GM06990 (cell line): Measurements from ENCODE around the gene HS6ST3.

ENCODE experiments used
- DNase-seq: peaks from one replicate; pipeline ENCODE4 v3.0.0-alpha.2; 2011; ENCODE audit not compliant: insufficient read length; ENCODE audit errors: extremely low read depth
- H3K27me3 ChIP-seq: replicated peaks from 2 replicates; pipeline ENCODE4 v1.6.0; 2011; ENCODE audit warnings: low read length; ENCODE audit not compliant: control insufficient read depth, insufficient read depth
- H3K36me3 ChIP-seq: 2 replicates; pipeline ENCODE4 v1.5.1; 2011; ENCODE audit warnings: low read length; ENCODE audit not compliant: control insufficient read depth, insufficient read depth
- H3K4me3 ChIP-seq: replicated peaks from 2 replicates; pipeline ENCODE4 v1.5.1; 2011; ENCODE audit warnings: low read depth, mild to moderate bottlenecking, control low read depth, low read length
- TF ChIP-seq, protein P1 (sequence below): IDR thresholded peaks from 2 replicates; pipeline ENCODE4 v1.5.1; 2011; ENCODE audit warnings: low read length, control low read depth, mild to moderate bottlenecking, inconsistent platforms; ENCODE audit not compliant: insufficient read depth, poor library complexity, severe bottlenecking

Gene HS6ST3

DNA sequence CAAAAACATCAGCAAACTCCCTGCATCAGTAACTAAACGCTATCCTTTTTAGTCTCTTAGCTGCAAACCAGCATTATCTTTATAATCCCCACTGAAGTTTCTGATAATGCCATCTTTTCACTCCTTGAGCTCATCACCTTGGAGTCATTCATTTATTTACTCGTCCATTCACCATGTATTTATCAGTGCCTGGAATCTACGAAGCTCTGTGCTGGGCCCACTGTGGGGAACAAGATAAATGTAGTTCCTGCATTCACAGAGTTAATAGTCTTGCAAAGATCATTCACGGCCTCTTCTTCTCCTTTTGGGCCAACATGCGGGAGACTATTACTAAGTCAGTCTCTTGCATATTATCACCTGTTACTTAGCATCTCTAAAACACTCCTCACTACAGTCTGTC is 89.4 kb downstream of the HS6ST3 start:
- Histone ChIP-seq H3K36me3 (no peaks in the 10 kb centered on the region), H3K27me3 (no peaks in the 10 kb centered on the region), H3K4me3 (no peak overlapping the region)
- TF ChIP-seq, protein P1, sequence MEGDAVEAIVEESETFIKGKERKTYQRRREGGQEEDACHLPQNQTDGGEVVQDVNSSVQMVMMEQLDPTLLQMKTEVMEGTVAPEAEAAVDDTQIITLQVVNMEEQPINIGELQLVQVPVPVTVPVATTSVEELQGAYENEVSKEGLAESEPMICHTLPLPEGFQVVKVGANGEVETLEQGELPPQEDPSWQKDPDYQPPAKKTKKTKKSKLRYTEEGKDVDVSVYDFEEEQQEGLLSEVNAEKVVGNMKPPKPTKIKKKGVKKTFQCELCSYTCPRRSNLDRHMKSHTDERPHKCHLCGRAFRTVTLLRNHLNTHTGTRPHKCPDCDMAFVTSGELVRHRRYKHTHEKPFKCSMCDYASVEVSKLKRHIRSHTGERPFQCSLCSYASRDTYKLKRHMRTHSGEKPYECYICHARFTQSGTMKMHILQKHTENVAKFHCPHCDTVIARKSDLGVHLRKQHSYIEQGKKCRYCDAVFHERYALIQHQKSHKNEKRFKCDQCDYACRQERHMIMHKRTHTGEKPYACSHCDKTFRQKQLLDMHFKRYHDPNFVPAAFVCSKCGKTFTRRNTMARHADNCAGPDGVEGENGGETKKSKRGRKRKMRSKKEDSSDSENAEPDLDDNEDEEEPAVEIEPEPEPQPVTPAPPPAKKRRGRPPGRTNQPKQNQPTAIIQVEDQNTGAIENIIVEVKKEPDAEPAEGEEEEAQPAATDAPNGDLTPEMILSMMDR: no peak
- DNase-seq: no peak

DNA sequence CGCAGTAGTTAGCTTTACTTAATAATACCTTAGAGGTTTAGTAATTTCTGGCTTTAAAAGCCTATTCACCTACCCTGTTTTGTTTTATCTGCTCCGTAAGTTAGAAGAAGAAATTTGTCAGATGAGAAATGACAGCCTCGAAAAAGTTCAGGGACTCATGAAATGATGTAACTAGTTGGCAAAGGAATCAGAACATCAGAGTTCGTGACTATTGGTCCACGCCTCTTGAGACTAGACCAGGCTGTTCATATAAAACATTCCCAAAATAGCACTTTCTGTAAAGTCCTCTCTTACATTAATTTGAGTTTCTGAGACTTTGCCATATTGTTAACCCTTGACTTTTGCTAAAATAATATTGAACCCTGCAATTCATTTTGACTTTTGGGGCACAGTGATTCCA is 92.0 kb downstream of the HS6ST3 start:
- H3K4me3 ChIP-seq: no peak overlapping the region
- TF ChIP-seq, protein P1: no peak
- H3K36me3 ChIP-seq: no peaks in the 10 kb centered on the region
- no peak for DNase-seq
- no peaks in the 10 kb centered on the region for H3K27me3 ChIP-seq

DNA sequence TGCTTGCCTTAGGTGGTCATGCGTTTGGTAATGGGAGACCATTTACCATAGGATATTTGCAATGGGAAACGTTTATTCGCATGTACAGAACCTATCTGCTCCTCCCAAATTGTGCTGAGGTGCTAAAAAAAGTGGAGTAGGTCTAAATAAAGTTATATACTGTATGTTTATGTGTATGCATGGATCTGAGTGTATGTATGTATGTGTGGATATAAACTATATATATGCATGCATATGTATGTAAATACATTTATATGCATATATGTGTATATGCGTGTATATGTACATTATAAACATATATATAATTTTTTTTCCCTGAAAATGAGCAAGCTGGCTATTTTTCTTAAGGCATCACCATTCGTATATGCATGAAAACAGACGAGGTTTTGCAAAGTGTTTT is 95.9 kb downstream of the HS6ST3 start:
- H3K36me3 ChIP-seq: no peaks in the 10 kb centered on the region
- TF ChIP-seq, protein P1: no peak
- DNase-seq: no peak
- no peak overlapping the region for H3K4me3 ChIP-seq
- no peaks in the 10 kb centered on the region for H3K27me3 ChIP-seq

DNA sequence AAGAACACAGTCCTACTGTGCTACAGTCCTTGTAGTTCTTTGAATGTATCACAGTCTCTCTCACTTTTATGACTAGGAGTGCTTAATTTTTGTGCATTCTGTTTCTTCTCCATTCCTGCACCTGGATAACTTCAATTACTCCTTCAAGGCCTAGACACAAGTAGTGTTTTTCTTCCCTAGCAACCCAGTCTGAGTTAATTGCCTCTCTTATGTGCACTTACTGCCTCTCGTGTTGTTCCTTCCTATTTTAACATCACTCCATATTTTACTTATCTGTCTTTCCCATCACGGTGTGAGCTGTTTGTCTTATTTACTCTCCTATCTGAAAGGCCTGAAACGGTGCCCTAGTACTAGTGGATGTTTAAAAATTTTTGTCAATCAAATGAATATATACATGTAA is 101.5 kb downstream of the HS6ST3 start:
- H3K36me3 ChIP-seq: no peaks in the 10 kb centered on the region
- TF ChIP-seq, protein P1: no peak
- no peak for DNase-seq
- no peaks in the 10 kb centered on the region for H3K27me3 ChIP-seq
- H3K4me3 ChIP-seq: no peak overlapping the region

DNA sequence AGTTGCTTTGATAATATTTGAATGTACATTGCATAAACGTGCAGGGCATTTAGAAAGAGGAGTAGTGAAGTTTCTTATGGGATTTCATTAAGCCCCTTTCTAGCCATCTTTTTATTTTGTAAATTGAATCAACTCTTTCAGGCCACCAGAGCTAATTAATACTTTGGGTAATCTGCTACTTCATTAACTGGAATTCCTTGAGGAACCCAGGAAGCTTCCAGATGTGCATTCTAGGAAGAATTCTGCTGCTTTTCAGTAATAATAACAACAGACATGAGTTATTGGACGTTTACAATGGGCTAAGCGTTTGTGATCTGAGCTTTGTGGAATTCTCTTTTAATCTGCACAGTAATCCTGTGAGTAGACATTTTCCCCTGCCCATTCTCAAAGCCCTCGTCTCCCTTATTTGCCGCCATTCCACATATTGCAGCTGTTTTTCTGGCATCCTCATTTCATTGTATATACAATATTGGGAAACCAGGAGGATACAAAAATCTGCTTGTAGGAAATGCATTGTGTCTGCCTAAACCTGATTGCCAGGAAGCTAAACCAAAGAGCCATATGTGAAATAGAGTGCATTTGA is 103.9 kb downstream of the HS6ST3 start:
- DNase-seq: no peak
- TF ChIP-seq, protein P1: no peak
- Histone ChIP-seq H3K27me3 (no peaks in the 10 kb centered on the region), H3K36me3 (no peaks in the 10 kb centered on the region), H3K4me3 (no peak overlapping the region)

DNA sequence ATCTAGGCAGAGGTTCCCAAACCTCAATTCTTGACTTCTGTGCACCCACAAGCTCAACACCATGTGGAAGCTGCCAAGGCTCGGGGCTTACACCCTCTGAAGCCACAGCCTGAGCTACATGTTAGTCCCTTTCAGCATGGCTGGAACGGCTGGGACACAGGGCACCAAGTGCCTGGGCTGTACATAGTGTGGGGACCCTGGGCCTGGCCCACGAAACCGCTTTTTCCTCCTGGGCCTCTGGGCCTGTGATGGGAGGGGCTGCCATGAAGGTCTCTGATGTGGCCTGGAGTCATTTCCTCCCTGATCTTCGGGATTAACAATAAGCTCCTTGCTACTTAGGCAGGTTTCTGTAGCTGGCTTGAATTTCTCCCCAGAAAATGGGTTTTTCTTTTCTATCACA is 108.1 kb downstream of the HS6ST3 start:
- DNase-seq: no peak
- Histone ChIP-seq H3K4me3 (no peak overlapping the region), H3K27me3 (no peaks in the 10 kb centered on the region), H3K36me3 (no peaks in the 10 kb centered on the region)
- TF ChIP-seq, protein P1: no peak
